ENCODE results near the gene FES.

The FES gene

GRCh38 chr15:90876046-90876445 is 8.3 kb upstream of the FES start:
- DNase-seq (ENCODE audit: low read depth in 2 of 2): no peak

GRCh38 chr15:90876512-90877170 is 7.7 kb upstream of the FES start:
- no peak for DNase-seq (ENCODE audit: low read depth in 2 of 2)

GRCh38 chr15:90877315-90877714 is 7.0 kb upstream of the FES start:
- no peak for DNase-seq (ENCODE audit: low read depth in 2 of 2)

- DNase-seq (ENCODE audit: low read depth in 2 of 2): no peak
These were observed 6.3 kb upstream of the FES start for GRCh38 chr15:90877996-90878395.

- no peak for DNase-seq (ENCODE audit: low read depth in 2 of 2)
These were observed 5.6 kb upstream of the FES start for GRCh38 chr15:90878660-90879059.

GRCh38 chr15:90879730-90880366 is 4.5 kb upstream of the FES start:
- no peak for DNase-seq (ENCODE audit: low read depth in 2 of 2)

- no peak for DNase-seq (ENCODE audit: low read depth in 2 of 2)
These were observed 3.7 kb upstream of the FES start for GRCh38 chr15:90880381-90881145.

GRCh38 chr15:90881181-90881977 is 2.9 kb upstream of the FES start:
- DNase-seq (ENCODE audit: low read depth in 2 of 2): no peak

- no peak for DNase-seq (ENCODE audit: low read depth in 2 of 2)
These were observed 2.2 kb upstream of the FES start for GRCh38 chr15:90881978-90882721.

GRCh38 chr15:90882781-90883525 is 1.4 kb upstream of the FES start:
- no peak for DNase-seq (ENCODE audit: low read depth in 2 of 2)

GRCh38 chr15:90883526-90883975 is 753 bp upstream of the FES start:
- no peak for DNase-seq (ENCODE audit: low read depth in 2 of 2)

- no peak for DNase-seq (ENCODE audit: low read depth in 2 of 2)
These were observed 571 bp downstream of the FES start for GRCh38 chr15:90884719-90885431.

- DNase-seq (ENCODE audit: low read depth in 2 of 2): peak; percentile 75 to 83
These were observed 1.4 kb downstream of the FES start for GRCh38 chr15:90885432-90886290.

- no peak for DNase-seq (ENCODE audit: low read depth in 2 of 2)
These were observed 1.9 kb downstream of the FES start for GRCh38 chr15:90886291-90886614.

- no peak for DNase-seq (ENCODE audit: low read depth in 2 of 2)
These were observed 2.8 kb downstream of the FES start for GRCh38 chr15:90887037-90887481.

GRCh38 chr15:90889313-90889730 is 5.0 kb downstream of the FES start:
- no peak for DNase-seq (ENCODE audit: low read depth in 2 of 2)

GRCh38 chr15:90889736-90890456 is 5.6 kb downstream of the FES start:
- no peak for DNase-seq (ENCODE audit: low read depth in 2 of 2)

GRCh38 chr15:90890839-90891238 is 6.5 kb downstream of the FES start:
- DNase-seq (ENCODE audit: low read depth in 2 of 2): no peak
